DMS 273 (cell line): ENCODE results near the gene TRIM34.
"Not testable (repeated sequence)": the region's sequence is repeated elsewhere in the genome, so short reads cannot be mapped to it uniquely, and the experiment has no call there.

Source experiments
- DNase-seq: peaks from one replicate; lab custom pipeline; 2025; ENCODE audit not compliant: unreplicated experiment; lab: John Stamatoyannopoulos, UW

Gene TRIM34

GRCh38 chr11:5620651-5621521 lies 3.9 kb upstream of the TRIM34 start:
- DNase-seq, result peak; percentile 1

DNA sequence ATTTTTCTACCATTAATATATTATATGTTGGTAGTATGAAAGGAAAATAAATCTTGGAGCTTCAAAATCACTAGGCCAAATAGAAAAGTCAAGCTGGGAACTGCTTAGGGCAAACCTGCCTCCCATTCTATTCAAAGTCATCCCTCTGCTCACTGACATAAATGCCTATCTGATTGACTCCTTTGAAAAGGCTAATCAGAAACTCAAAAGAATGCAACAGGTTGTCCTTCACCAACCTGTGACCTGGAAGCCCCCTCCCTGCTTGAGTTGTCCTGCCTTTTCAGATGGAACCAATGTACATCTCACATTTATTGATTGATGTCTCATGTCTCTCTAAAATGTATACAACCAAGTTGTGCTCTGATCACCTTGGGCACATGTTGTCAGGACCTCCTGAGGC lies 3.2 kb upstream of the TRIM34 start:
- no peak for DNase-seq

DNA sequence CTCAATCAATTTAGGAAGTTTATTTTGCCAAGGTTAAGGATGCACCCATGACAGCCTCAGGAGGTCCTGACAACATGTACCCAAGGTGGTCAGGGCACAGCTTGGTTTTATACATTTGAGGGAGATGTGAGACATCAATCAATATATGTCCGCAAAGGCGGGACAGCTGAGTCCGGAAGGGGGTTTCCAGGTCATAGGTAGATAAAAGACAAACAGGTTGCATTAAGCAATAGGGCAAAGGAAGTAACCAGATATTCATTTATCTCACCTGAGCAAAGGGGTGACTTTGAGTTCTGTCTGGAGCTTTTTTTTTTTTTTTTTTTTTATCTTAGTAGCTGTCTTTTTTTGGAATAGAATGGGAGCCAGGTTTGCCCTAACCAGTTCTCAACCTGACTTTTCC lies 2.0 kb upstream of the TRIM34 start:
- DNase-seq, result no peak

GRCh38 chr11:5625281-5625680 lies 480 bp downstream of the TRIM34 start:
- DNase-seq, result no peak

- no peak for DNase-seq
These were observed 1.4 kb downstream of the TRIM34 start for GRCh38 chr11:5626196-5626595.

- no peak for DNase-seq
These were observed 6.6 kb downstream of the TRIM34 start for GRCh38 chr11:5631417-5631816.

- no peak for DNase-seq
These were observed 7.3 kb downstream of the TRIM34 start for GRCh38 chr11:5631969-5632635.

DNA sequence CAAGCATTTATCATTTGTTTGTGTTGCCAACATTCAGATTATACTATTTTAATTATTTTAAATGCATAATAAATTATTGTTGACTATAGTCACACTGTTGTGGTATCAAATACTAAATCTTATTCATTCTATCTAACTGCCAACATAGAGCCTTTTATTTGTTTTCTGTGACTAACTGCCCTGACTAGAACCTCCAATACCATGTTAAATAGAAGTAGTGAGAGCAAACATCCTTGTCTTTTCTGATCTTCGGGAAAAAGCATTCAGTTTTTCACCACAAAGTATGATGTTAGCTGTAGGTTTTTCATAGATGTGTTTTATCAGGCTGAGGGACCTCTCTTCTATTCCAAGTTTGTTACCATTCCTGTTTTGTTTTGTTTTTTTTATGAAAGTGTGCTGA lies 15.2 kb downstream of the TRIM34 start:
- DNase-seq, result no peak

GRCh38 chr11:5643585-5643984 lies 18.8 kb downstream of the TRIM34 start:
- DNase-seq, result no peak

DNA sequence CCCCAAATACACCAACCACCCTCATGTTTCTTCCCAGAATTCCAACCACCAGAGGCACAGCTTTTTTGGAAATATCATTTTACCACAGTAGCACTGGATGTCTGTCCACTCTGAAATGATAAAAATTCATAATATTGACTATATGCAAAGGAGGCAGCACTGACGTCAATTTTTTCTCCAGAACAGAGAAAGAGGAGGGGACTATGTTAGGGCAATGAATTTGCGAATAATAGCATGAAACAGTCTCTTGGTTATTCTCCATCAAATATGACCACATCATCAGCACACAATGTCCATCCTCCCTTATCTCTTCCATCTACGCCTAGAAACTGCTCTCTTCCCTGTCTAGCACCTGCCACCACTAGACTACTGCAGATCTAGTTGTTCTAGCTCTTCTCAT lies 21.3 kb downstream of the TRIM34 start:
- DNase-seq, result no peak

DNA sequence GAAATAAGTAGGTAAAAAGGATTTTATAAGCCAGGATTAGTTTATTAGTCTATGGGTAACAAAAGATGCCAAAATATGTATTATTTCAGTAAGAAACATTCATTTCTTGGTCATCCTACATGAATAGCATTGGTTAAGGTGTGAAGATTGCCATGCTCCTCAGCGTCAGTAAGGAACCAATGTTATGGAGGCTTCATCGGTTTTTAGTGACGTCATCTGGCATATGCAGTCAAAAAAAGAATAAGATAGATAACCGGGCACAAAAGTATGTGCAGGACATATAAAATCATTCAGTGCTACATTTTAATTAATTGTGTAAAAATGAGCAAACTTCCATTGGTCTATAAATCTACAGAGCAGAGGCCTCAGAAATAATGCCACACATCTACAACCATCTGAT lies 30.7 kb downstream of the TRIM34 start:
- no peak for DNase-seq

- not testable (repeated sequence) for DNase-seq
These were observed 32.2 kb downstream of the TRIM34 start for GRCh38 chr11:5656956-5657355.

- no peak for DNase-seq
These were observed 33.5 kb downstream of the TRIM34 start for GRCh38 chr11:5658318-5658717.

- DNase-seq, result no peak
These were observed 38.7 kb downstream of the TRIM34 start for GRCh38 chr11:5663511-5663910.

- DNase-seq, result no peak
These were observed 40.3 kb downstream of the TRIM34 start for GRCh38 chr11:5665051-5665570.

- no peak for DNase-seq
These were observed 41.1 kb downstream of the TRIM34 start for GRCh38 chr11:5665746-5666401.

DNA sequence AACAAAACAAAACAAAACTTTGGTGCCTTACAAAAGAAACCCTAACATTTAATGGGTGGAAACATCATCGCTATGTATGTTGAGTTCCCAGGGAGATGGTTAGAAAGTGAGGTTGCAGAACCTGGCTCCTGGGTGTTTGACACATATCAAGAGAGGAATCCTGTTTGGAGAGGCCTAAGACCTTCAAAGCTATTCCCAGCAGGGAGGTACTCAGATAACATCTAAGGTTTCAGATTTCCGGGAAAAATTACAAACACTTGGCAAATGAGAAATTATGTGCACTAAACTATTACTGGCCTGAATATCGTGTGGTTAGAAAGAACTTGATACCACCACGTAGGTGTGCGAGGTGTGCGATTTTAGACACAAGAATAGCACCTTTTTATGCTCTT lies 41.6 kb downstream of the TRIM34 start:
- no peak for DNase-seq

DNA sequence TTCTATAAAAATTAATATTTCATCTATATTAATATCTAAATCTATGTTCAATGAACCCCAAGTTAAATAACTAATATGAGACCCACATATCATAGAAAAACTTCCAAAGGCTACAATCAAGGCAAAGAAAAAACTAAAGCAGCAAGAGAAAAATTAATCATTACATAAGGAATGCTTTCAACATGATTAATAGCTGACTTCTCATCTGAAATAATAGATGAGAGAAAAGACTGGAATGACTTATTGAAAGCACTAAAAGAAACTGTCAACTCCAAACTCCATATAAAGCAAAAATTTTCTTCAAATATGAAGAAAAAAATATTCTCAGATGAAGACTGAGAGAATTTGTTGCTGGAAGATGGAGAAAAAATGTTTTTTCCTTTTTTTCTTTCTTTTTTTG lies 47.0 kb downstream of the TRIM34 start:
- DNase-seq, result no peak

GRCh38 chr11:5674391-5674790 lies 49.6 kb downstream of the TRIM34 start:
- no peak for DNase-seq

- no peak for DNase-seq
These were observed 55.0 kb downstream of the TRIM34 start for GRCh38 chr11:5679811-5680210.

GRCh38 chr11:5682890-5683441 lies 58.2 kb downstream of the TRIM34 start:
- DNase-seq, result not testable (repeated sequence)
